Measurements from ENCODE around the gene PRDM7.
"Not testable (repeated sequence)": the region's sequence is repeated elsewhere in the genome, so short reads cannot be mapped to it uniquely, and the experiment has no call there.

DNA sequence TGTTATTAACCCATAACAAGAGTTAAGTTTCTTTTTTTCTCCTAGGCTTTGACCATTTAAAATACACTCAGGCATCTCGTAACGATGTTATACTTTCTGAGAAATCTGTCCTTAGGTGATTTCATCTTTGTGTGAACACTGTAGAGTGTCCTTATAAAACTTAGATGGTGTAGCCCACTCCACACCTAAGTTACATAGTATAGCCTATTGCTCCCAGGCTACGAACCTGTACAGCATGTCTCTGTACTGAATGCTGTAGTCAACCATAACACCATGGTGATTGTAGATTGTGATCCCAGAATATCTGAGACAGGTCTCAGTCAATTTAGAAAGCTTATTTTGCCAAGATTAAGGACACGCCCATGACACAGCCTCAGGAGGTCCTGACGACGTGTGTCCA is 30.5 kb upstream of the PRDM7 start:
- TF ChIP-seq POLR2A (IDR thresholded peaks at IDR 0.05; ENCODE audit: low read length); GATA1 (IDR thresholded peaks at IDR 0.05; ENCODE audit: low read depth, low read length): not testable (repeated sequence)
